WTC11 (cell line): Measurements from ENCODE around the gene STAT2.

Source experiments
- ATF3 ChIP-seq: sonication (generic); formaldehyde crosslinking; conservative IDR thresholded peaks from 2 replicates; pipeline ENCODE4 v1.8.1; 2022; ENCODE audit warnings: mild to moderate bottlenecking, missing genetic modification reagents
- CTCF ChIP-seq: fragments of 200-600 bp; IDR thresholded peaks from 2 replicates; pipeline ENCODE4 v1.8.0; 2022; ENCODE audit warnings: antibody characterized with exemption
- MAX ChIP-seq: sonication (generic); formaldehyde crosslinking; IDR thresholded peaks from 2 replicates; pipeline ENCODE4 v1.8.0; 2022; ENCODE audit warnings: mild to moderate bottlenecking, missing genetic modification reagents
- SP1 ChIP-seq: sonication (generic); formaldehyde crosslinking; conservative IDR thresholded peaks from 2 replicates; pipeline ENCODE4 v1.8.1; 2022; ENCODE audit warnings: missing genetic modification reagents
- USF2 ChIP-seq: sonication (generic); formaldehyde crosslinking; IDR thresholded peaks from 2 replicates; pipeline ENCODE4 v1.8.1; 2023; ENCODE audit warnings: mild to moderate bottlenecking, missing genetic modification reagents, moderate library complexity
- ZBTB21 ChIP-seq: sonication (generic); formaldehyde crosslinking; IDR thresholded peaks from 2 replicates; pipeline ENCODE4 v1.8.1; 2023; ENCODE audit warnings: mild to moderate bottlenecking, missing genetic modification reagents, borderline replicate concordance
- ZNF281 ChIP-seq: sonication (generic); formaldehyde crosslinking; IDR thresholded peaks from 2 replicates; pipeline ENCODE4 v1.8.0; 2023; ENCODE audit warnings: mild to moderate bottlenecking, missing genetic modification reagents

- TF ChIP-seq ZBTB21 (CRISPR knock-in tag) (no peak), SP1 (CRISPR knock-in tag) (no peak), MAX (no peak), USF2 (CRISPR knock-in tag) (no peak), ZNF281 (no peak), CTCF (no peak), ATF3 (CRISPR knock-in tag) (no peak)
Observed at GRCh38 chr12:56374726-56375597, 15.1 kb upstream of the STAT2 start.
